Stimulated activated effector memory CD8-positive, alpha-beta T cell treated with anti-CD3 and anti-CD28 coated beads, Interleukin-12 subunit alpha, Interleukin-12 subunit beta, amount 100 ng/mL, for 72 hours (primary cell): Measurements from ENCODE around the gene RNF222.
A peak's percentile ranks its signal among the peaks of the same experiment; 100 is the strongest.

Source experiments
- ATAC-seq: fragments of 150-1000 bp; cut with Tn5 transposase; 2 replicates; pipeline ENCODE4 v1.10.0; 2021
- DNase-seq, 2 donors: peaks; one replicate each; pipeline ENCODE4 v3.0.0; 2021 to 2022; ENCODE audit warnings: low spot score in 2 of 2
- H3K27ac Mint-ChIP-seq: one replicate; pipeline ENCODE4 v1.8.0; 2022; ENCODE audit warnings: mild to moderate bottlenecking, mixed read lengths
- H3K36me3 Mint-ChIP-seq: one replicate; pipeline ENCODE4 v1.8.0; 2022; ENCODE audit warnings: mild to moderate bottlenecking, mixed read lengths
- H3K4me1 Mint-ChIP-seq: one replicate; pipeline ENCODE4 v1.8.0; 2022; ENCODE audit warnings: mixed read lengths
- H3K4me3 Mint-ChIP-seq: one replicate; pipeline ENCODE4 v1.8.0; 2022; ENCODE audit warnings: mild to moderate bottlenecking, mixed read lengths
- H3K9me3 Mint-ChIP-seq: one replicate; pipeline ENCODE4 v1.8.0; 2022; ENCODE audit warnings: mixed read lengths

The RNF222 gene

DNA sequence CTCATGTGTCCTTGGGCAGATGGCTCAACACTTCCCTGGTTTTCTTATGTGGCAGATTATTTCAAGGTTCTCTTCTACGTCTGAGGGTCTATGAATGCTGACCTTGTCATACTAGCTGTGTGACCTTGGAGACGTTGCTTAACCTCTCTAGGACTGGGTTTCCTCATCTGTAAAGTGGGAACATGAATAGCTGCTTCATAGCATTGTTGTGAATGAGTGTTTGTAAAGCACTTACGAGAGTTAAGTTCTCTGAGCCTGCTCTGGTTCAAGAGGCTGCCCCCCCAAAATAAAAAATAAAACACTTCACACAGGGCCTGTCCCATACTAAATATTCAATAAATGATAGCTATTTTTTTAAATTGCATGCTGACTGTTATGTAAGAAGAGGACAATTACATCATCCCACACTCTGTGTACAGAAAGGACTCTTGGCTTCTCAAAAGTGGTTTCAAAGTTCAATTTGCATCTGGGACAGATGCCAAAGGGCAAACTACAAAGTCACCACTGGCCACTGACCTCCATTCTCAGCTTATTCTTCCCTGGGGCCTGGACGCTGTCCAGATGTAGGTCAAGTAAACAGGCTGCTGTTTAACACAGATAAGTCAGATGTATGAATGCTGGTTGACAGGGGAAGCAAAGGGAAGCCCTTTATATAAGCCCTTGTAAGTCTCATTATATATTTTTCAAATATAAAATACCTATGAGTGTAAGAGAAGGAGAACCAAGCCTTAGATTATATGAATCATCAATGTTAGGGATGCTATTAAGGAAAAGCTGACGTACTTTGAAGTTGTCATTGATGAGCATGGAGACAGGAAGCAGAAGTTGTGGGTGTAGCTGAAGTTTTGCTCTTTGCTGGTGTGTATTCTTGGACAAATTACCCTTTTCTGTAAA lies 22.7 kb upstream of the RNF222 start:
- H3K4me1 Mint-ChIP-seq: no peaks in the 10 kb centered on the region
- no peak overlapping the region for H3K27ac Mint-ChIP-seq
- no peaks in the 10 kb centered on the region for H3K36me3 Mint-ChIP-seq
- no peaks in the 10 kb centered on the region for H3K9me3 Mint-ChIP-seq
- DNase-seq: no peak
- ATAC-seq: no peak
- H3K4me3 Mint-ChIP-seq: no peak overlapping the region

DNA sequence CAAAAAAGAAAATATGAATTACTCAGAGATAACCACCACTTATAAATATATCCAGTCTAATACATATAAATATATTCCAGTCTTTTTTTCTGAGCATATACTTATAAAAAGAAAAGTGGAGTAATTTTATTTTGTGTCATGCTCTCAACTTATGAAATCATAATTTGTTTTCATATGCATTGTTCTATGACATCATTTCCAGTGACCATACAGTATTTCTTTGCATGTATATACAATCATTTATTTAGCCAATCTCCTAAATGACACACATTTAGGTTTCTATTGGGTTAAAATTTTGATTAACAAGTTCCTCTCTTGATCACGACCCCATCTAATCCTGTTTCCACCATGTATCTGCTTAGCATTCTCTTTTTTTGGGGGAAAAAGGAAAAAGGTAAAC lies 21.7 kb upstream of the RNF222 start:
- DNase-seq (no peak), ATAC-seq (no peak)
- no peak overlapping the region for H3K27ac Mint-ChIP-seq
- no peak overlapping the region for H3K4me3 Mint-ChIP-seq
- H3K36me3 Mint-ChIP-seq: no peaks in the 10 kb centered on the region
- no peaks in the 10 kb centered on the region for H3K4me1 Mint-ChIP-seq
- H3K9me3 Mint-ChIP-seq: no peaks in the 10 kb centered on the region

GRCh38 chr17:8418471-8418870 lies 20.8 kb upstream of the RNF222 start:
- no peak for ATAC-seq
- no peaks in the 10 kb centered on the region for H3K9me3 Mint-ChIP-seq
- no peak overlapping the region for H3K4me3 Mint-ChIP-seq
- no peak overlapping the region for H3K27ac Mint-ChIP-seq
- no peak for DNase-seq
- H3K4me1 Mint-ChIP-seq: peaks cover 1% of the 10 kb centered on the region
- no peaks in the 10 kb centered on the region for H3K36me3 Mint-ChIP-seq

DNA sequence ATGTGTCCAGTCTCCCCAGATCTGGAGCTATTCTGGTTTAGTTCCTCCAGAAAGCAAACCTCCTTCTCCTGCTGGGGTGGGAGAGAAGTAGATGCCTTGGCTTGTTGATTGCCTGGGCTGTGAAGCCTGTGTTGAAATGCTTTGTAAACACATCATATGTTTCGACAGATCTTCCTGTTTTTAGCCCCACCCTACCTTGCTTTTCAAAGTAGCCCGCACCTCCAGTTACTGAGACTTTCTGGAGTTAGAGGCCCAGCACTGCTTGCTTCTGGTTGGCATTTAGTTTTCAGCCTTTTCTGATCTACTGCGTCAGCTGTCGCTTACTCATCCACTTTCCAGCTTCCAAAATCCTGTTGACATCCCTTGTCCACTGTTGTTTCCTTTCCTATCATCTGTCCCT lies 20.2 kb upstream of the RNF222 start:
- Mint-ChIP-seq H3K4me3 (no peak overlapping the region), H3K27ac (no peak overlapping the region), H3K4me1 (peaks cover 8% of the 10 kb centered on the region), H3K9me3 (no peaks in the 10 kb centered on the region), H3K36me3 (no peaks in the 10 kb centered on the region)
- no peak for DNase-seq
- no peak for ATAC-seq

GRCh38 chr17:8413938-8414337 lies 16.3 kb upstream of the RNF222 start:
- DNase-seq: no peak
- no peak for ATAC-seq
- Mint-ChIP-seq H3K9me3 (no peaks in the 10 kb centered on the region), H3K4me1 (peaks cover 9% of the 10 kb centered on the region), H3K4me3 (no peak overlapping the region), H3K36me3 (no peaks in the 10 kb centered on the region), H3K27ac (no peak overlapping the region)

DNA sequence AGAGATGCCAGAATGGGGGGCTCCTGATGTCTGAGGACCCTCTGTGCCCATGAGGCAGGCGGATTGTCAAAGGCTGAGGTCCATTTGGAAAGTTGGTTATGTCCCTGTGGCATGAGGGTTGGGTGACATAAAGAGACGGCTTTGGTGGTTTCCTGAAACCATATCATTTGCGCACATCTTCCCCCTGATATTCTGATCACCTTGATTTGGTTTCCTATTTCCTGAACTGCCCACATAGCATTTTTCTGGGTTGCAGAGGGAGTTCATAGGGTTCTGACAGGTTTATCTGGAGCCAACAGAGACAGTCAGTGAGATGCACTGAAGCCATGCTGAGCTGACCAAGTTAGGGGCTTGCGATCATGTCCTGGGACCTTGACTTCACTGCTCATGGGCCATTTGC lies 15.7 kb upstream of the RNF222 start:
- DNase-seq (no peak), ATAC-seq (no peak)
- Mint-ChIP-seq H3K36me3 (no peaks in the 10 kb centered on the region), H3K4me3 (no peak overlapping the region), H3K9me3 (no peaks in the 10 kb centered on the region), H3K27ac (no peak overlapping the region), H3K4me1 (peaks cover 9% of the 10 kb centered on the region)

DNA sequence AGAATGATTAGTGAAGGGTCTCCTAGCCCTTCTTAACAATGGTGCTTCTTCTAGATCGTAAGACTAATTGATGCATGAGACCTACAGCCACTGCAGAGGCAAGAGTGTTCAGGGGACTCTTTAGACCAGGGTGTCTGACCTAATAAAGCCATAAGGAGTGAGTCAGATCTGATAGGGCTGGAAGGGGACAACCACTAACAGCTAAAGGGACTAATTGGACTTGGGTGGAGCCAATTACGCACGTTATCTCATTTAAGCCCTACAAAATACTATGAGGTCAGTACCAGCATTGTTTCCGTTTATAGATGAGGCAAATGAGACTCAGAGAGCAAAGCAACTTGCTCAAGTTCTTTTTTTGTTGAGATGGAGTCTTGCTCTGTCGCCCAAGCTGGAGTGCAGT lies 14.5 kb upstream of the RNF222 start:
- no peak overlapping the region for H3K27ac Mint-ChIP-seq
- H3K4me1 Mint-ChIP-seq: peaks cover 9% of the 10 kb centered on the region
- H3K36me3 Mint-ChIP-seq: no peaks in the 10 kb centered on the region
- no peak for ATAC-seq
- no peak overlapping the region for H3K4me3 Mint-ChIP-seq
- DNase-seq: no peak
- no peaks in the 10 kb centered on the region for H3K9me3 Mint-ChIP-seq

- H3K27ac Mint-ChIP-seq: no peak overlapping the region
- no peaks in the 10 kb centered on the region for H3K36me3 Mint-ChIP-seq
- no peak for DNase-seq
Measured at GRCh38 chr17:8410883-8411238, 13.2 kb upstream of the RNF222 start.

GRCh38 chr17:8409966-8410882 lies 12.6 kb upstream of the RNF222 start:
- ATAC-seq: peak; percentile 77
- DNase-seq: peak; percentile 66 to 86
- Mint-ChIP-seq H3K4me1 (peaks cover 9% of the 10 kb centered on the region), H3K9me3 (no peaks in the 10 kb centered on the region), H3K36me3 (no peaks in the 10 kb centered on the region), H3K27ac (no peak overlapping the region), H3K4me3 (no peak overlapping the region)

More at GRCh38 chr17:8410883-8411238, 13.2 kb upstream of the RNF222 start:
- Mint-ChIP-seq H3K9me3 (no peaks in the 10 kb centered on the region), H3K4me3 (no peak overlapping the region), H3K4me1 (peaks cover 9% of the 10 kb centered on the region)
- no peak for ATAC-seq

DNA sequence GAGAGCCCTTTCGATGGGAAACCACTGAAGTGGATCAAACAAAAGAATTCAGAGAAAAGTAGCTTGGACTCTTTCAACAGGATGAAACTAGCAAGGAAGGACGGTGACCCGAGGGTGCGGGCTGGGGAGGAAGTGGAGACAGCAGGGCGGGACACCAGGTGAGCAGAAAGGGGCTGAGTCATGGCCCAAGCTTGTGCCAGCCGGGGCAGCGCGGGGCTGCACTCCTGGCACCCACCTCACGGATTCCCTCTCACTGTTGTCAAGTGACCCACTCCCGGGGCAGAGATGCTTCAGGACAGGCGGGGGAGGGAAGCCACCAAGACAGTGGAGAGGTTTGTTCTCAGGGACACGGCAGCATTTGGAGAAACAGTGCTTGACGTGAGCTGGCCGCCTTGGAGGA lies 10.7 kb upstream of the RNF222 start:
- peak overlapping the region; percentile 52 for H3K27ac Mint-ChIP-seq
- no peaks in the 10 kb centered on the region for H3K36me3 Mint-ChIP-seq
- no peaks in the 10 kb centered on the region for H3K9me3 Mint-ChIP-seq
- no peak overlapping the region for H3K4me3 Mint-ChIP-seq
- peaks cover 6% of the 10 kb centered on the region for H3K4me1 Mint-ChIP-seq
- DNase-seq: no peak
- no peak for ATAC-seq

- no peaks in the 10 kb centered on the region for H3K4me1 Mint-ChIP-seq
- no peak for DNase-seq
- no peak overlapping the region for H3K4me3 Mint-ChIP-seq
- no peaks in the 10 kb centered on the region for H3K36me3 Mint-ChIP-seq
- ATAC-seq: no peak
- H3K9me3 Mint-ChIP-seq: no peaks in the 10 kb centered on the region
- H3K27ac Mint-ChIP-seq: no peak overlapping the region
Measured at GRCh38 chr17:8406174-8406573, 8.5 kb upstream of the RNF222 start.

DNA sequence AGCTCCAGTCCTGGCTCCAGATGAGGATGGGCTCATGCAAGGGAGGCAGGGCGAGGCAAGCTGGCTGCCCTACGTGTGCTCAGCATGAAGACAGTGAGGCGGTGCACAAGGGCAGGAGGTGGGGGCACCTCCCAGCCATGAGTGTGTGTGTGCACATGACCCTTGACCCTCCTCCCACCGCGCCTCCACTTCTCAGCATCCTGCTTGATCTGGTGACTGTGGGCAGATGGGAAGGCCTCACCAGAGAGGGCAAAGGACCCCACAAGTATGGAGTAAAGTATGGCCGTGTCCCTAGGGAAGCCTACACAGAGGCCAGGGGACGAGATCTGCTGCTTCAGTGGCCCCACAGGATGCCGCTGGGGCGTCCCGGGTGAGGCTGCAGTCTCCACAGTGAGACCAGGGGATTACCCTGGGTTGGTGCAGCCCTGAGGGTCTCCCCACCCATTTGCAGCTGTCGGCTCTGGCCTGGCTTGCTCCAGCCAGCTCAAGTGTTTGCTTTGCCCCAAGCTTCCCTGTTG lies 7.9 kb upstream of the RNF222 start:
- H3K36me3 Mint-ChIP-seq: no peaks in the 10 kb centered on the region
- no peaks in the 10 kb centered on the region for H3K4me1 Mint-ChIP-seq
- no peak for ATAC-seq
- no peak for DNase-seq
- no peak overlapping the region for H3K4me3 Mint-ChIP-seq
- H3K27ac Mint-ChIP-seq: no peak overlapping the region
- no peaks in the 10 kb centered on the region for H3K9me3 Mint-ChIP-seq

GRCh38 chr17:8402921-8403536 lies 5.4 kb upstream of the RNF222 start:
- H3K4me1 Mint-ChIP-seq: no peaks in the 10 kb centered on the region

GRCh38 chr17:8401107-8401506 lies 3.5 kb upstream of the RNF222 start:
- Mint-ChIP-seq H3K4me3 (no peak overlapping the region), H3K9me3 (no peaks in the 10 kb centered on the region), H3K36me3 (no peaks in the 10 kb centered on the region), H3K4me1 (no peaks in the 10 kb centered on the region), H3K27ac (no peak overlapping the region)
- ATAC-seq (no peak), DNase-seq (no peak)

More at GRCh38 chr17:8402921-8403536, 5.4 kb upstream of the RNF222 start:
- no peak for DNase-seq
- Mint-ChIP-seq H3K9me3 (no peaks in the 10 kb centered on the region), H3K36me3 (no peaks in the 10 kb centered on the region), H3K27ac (no peak overlapping the region), H3K4me3 (no peak overlapping the region)
- ATAC-seq: no peak

- Mint-ChIP-seq H3K27ac (no peak overlapping the region), H3K9me3 (no peaks in the 10 kb centered on the region), H3K4me3 (no peak overlapping the region), H3K36me3 (no peaks in the 10 kb centered on the region), H3K4me1 (peaks cover 1% of the 10 kb centered on the region)
- no peak for DNase-seq
- ATAC-seq: no peak
Measured at GRCh38 chr17:8398980-8399379, 1.4 kb upstream of the RNF222 start.
